ENCODE results near the gene B4GALT2. TPM values are rescaled to one million over a fixed set of nuclear protein-coding genes. Genes with fewer than 3 reads are reported as not detected.

B4GALT2 gene
- total RNA-seq, 1 experiment from 2014 or later, result 133 TPM

Other genes starting within 250 kb of the B4GALT2 start
- gene ARTN, start 45.4 kb upstream of the B4GALT2 start, total RNA-seq (2014; rRNA removed; shearing (Covaris generic)), result 0.32 TPM in 1 of 2 replicates, not detected in the other
- 26.6 and 28.3 TPM in 2 replicates for gene IPO13, start 32.3 kb upstream of the B4GALT2 start, total RNA-seq (2014; rRNA removed; shearing (Covaris generic))
- gene DPH2, start 9.2 kb upstream of the B4GALT2 start, total RNA-seq (2014; rRNA removed; shearing (Covaris generic)), result 91.4 and 100 TPM in 2 replicates
- gene ATP6V0B, start 4.2 kb upstream of the B4GALT2 start, total RNA-seq (2014; rRNA removed; shearing (Covaris generic)), result 176 and 229 TPM in 2 replicates
- 8.4 and 9.6 TPM in 2 replicates for gene CCDC24, start 12.4 kb downstream of the B4GALT2 start, total RNA-seq (2014; rRNA removed; shearing (Covaris generic))
- 4.1 and 6.4 TPM in 2 replicates for gene SLC6A9, start 52.3 kb downstream of the B4GALT2 start, total RNA-seq (2014; rRNA removed; shearing (Covaris generic))
- 0.23 and 0.74 TPM in 2 replicates for gene KLF17, start 139.6 kb downstream of the B4GALT2 start, total RNA-seq (2014; rRNA removed; shearing (Covaris generic))
- gene KLF18, start 162.4 kb downstream of the B4GALT2 start, total RNA-seq (2014; rRNA removed; shearing (Covaris generic)), result not detected in 2 replicates
- gene DMAP1, start 234.3 kb downstream of the B4GALT2 start, total RNA-seq (2014; rRNA removed; shearing (Covaris generic)), result 10.4 and 12.7 TPM in 2 replicates

Measured in HT1080 (cell line).